Naive thymus-derived CD4-positive, alpha-beta T cell (primary cell): ENCODE results near the gene PCNX1. TPM values are rescaled to one million over a fixed set of nuclear protein-coding genes. Genes with fewer than 3 reads are reported as not detected.

ENCODE experiments used
- ATAC-seq: fragments of 150-1000 bp; cut with Tn5 transposase; 2 replicates; pipeline ENCODE4 v1.10.0; 2021; ENCODE audit warnings: mild to moderate bottlenecking, moderate library complexity
- CTCF ChIA-PET: fragments of 350-600 bp; sonication (Branson Sonifier 250); formaldehyde crosslinking; loops from one replicate; lab custom pipeline; 2021; ENCODE audit warnings: antibody characterized with exemption; lab: Charles Lee
- POLR2A ChIA-PET: fragments of 350-600 bp; sonication (Branson Sonifier 250); formaldehyde crosslinking; loops from one replicate; lab custom pipeline; 2021; ENCODE audit warnings: antibody characterized with exemption, inconsistent platforms; lab: Charles Lee
- DNase-seq, 9 donors: peaks; one replicate each; pipeline versions ENCODE4 v3.0.0 to v3.0.0-alpha.2; 2020 to 2022; ENCODE audit warnings: mixed read lengths in 1 of 9
- H3K27ac ChIP-seq: one replicate; pipeline ENCODE4 v1.7.0; 2013; ENCODE audit warnings: mild to moderate bottlenecking, low read depth, low read length, moderate library complexity
- H3K27me3 ChIP-seq, 2 donors: one replicate each; pipeline ENCODE4 v1.7.0; 2013; ENCODE audit warnings: low read length in 2 of 2, mild to moderate bottlenecking in 2 of 2, moderate library complexity in 2 of 2; ENCODE audit not compliant: control insufficient read depth in 2 of 2, insufficient read depth in 2 of 2
- H3K36me3 ChIP-seq, 3 experiments: 1 replicate in 2 of 3; 2 replicates in 1 of 3; pipeline ENCODE4 v1.7.0; 2013; ENCODE audit warnings: low read length in 3 of 3, mild to moderate bottlenecking in 3 of 3, moderate library complexity in 1 of 3; ENCODE audit not compliant: insufficient read depth in 3 of 3, control insufficient read depth in 2 of 3
- H3K4me1 ChIP-seq, 2 donors: one replicate each; pipeline ENCODE4 v1.7.0; 2013; ENCODE audit warnings: low read length in 2 of 2, mild to moderate bottlenecking in 2 of 2, moderate library complexity in 1 of 2; ENCODE audit not compliant: control insufficient read depth in 2 of 2, insufficient read depth in 2 of 2
- H3K4me3 ChIP-seq: 2 replicates; pipeline ENCODE4 v1.7.0; 2013; ENCODE audit warnings: mild to moderate bottlenecking, low read length
- H3K9me3 ChIP-seq, 3 experiments: 1 replicate in 2 of 3; 2 replicates in 1 of 3; pipeline ENCODE4 v1.7.0; 2013; ENCODE audit warnings: low read length in 3 of 3; ENCODE audit not compliant: control insufficient read depth in 2 of 3
- H3K27ac Mint-ChIP-seq, 9 donors: one replicate each; pipeline ENCODE4 v1.8.0; 2020 to 2022; ENCODE audit warnings: mixed read lengths in 9 of 9, mild to moderate bottlenecking in 8 of 9, moderate library complexity in 5 of 9, inconsistent platforms in 2 of 9
- H3K27me3 Mint-ChIP-seq, 5 donors: one replicate each; pipeline ENCODE4 v1.8.0; 2021 to 2022; ENCODE audit warnings: mixed read lengths in 5 of 5, mild to moderate bottlenecking in 1 of 5
- H3K36me3 Mint-ChIP-seq, 5 donors: one replicate each; pipeline ENCODE4 v1.8.0; 2020 to 2022; ENCODE audit warnings: mixed read lengths in 5 of 5, mild to moderate bottlenecking in 3 of 5, inconsistent platforms in 1 of 5
- H3K4me1 Mint-ChIP-seq, 7 donors: one replicate each; pipeline ENCODE4 v1.8.0; 2020 to 2022; ENCODE audit warnings: mixed read lengths in 7 of 7, mild to moderate bottlenecking in 3 of 7, inconsistent platforms in 1 of 7
- H3K4me3 Mint-ChIP-seq, 10 donors: one replicate each; pipeline ENCODE4 v1.8.0; 2020 to 2022; ENCODE audit warnings: mild to moderate bottlenecking in 10 of 10, mixed read lengths in 10 of 10, moderate library complexity in 6 of 10, inconsistent platforms in 2 of 10
- H3K9me3 Mint-ChIP-seq, 11 donors: one replicate each; pipeline ENCODE4 v1.8.0; 2020 to 2022; ENCODE audit warnings: mixed read lengths in 11 of 11, mild to moderate bottlenecking in 4 of 11, inconsistent platforms in 1 of 11, moderate library complexity in 1 of 11
- intact Hi-C, 2 donors: fragments of 100-400 bp; cut with micrococcal nuclease; formaldehyde crosslinking; loops; one replicate each; pipeline ENCODE4 v1.15.1; 2023
- polyA plus RNA-seq, 2 donors: library from polyadenylated mRNA; unstranded; fragments of 300-500 nt; fragmentation: Illumina TruSeq; gene quantifications; one replicate each; pipeline ENCODE4 v1.2.3, GENCODE V29; 2021
- total RNA-seq, 6 experiments: library from RNA in 5 of 6; stranded (reverse) in 5 of 6; gene quantifications; 1 replicate in 5 of 6; 2 replicates in 1 of 6; pipeline ENCODE4 v1.2.3 and lab custom pipeline; 2021 to 2026

Gene PCNX1
- total and polyA plus RNA-seq, 7 experiments from 2014 or later: 11.2 to 114 (median 111) TPM

GRCh38 chr14:71135496-71135895 lies 228.2 kb downstream of the PCNX1 start:
- H3K27ac ChIP-seq: no peak overlapping the region
- H3K27me3 Mint-ChIP-seq: peaks cover 0 to 3% (median 0%) of the 10 kb centered on the region in 5 donors
- no peaks in the 10 kb centered on the region for H3K9me3 ChIP-seq
- ChIA-PET POLR2A (no interaction called here), CTCF (interaction anchor here (7.1 kb wide), 1 partner anchor 617 kb away, joined by 70 read pairs; no protein-coding TSS in a partner anchor)
- no peak overlapping the region for H3K27ac Mint-ChIP-seq
- H3K4me1 Mint-ChIP-seq: peaks cover 0 to 31% (median 0%) of the 10 kb centered on the region in 7 donors
- intact Hi-C loops: loop anchor here in 1 of 2 donors (10.0 kb wide), 1 partner anchor 269 kb away; no protein-coding TSS in a partner anchor
- no peaks in the 10 kb centered on the region for H3K36me3 Mint-ChIP-seq
- H3K4me1 ChIP-seq: no peaks in the 10 kb centered on the region
- H3K9me3 Mint-ChIP-seq: no peaks in the 10 kb centered on the region
- H3K4me3 ChIP-seq: no peak overlapping the region
- no peak overlapping the region for H3K4me3 Mint-ChIP-seq
- no peaks in the 10 kb centered on the region for H3K36me3 ChIP-seq
- ATAC-seq: no peak
- no peak for DNase-seq
- no peaks in the 10 kb centered on the region for H3K27me3 ChIP-seq

DNA sequence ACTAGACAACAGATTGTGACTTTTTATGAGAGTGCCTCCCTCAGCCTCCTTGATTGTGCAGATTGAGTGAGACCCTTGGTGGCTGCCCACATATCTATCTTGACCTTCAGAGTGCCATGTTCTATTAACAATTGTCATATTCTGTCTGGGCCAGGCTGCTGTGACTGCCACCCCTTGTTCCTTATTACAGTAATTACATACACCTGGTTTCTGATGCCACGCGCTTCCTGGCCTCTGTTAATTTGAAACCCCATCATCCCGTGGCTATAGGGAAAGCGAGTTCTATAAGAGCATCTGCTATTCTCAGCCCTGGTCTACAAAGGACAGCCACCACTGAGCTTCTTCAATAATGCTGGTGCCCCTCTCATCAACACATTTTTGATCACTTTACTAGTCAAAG lies 228.7 kb downstream of the PCNX1 start:
- Mint-ChIP-seq H3K4me1 (peaks cover 0 to 31% (median 0%) of the 10 kb centered on the region in 7 donors), H3K27me3 (peaks cover 0 to 3% (median 0%) of the 10 kb centered on the region in 5 donors), H3K36me3 (no peaks in the 10 kb centered on the region), H3K9me3 (no peaks in the 10 kb centered on the region), H3K27ac (no peak overlapping the region), H3K4me3 (no peak overlapping the region)
- ATAC-seq (no peak), DNase-seq (no peak)
- no peak overlapping the region for H3K4me3 ChIP-seq
- intact Hi-C loops: loop anchor here in 1 of 2 donors (10.0 kb wide), 1 partner anchor 269 kb away; no protein-coding TSS in a partner anchor
- CTCF ChIA-PET: interaction anchor here (7.1 kb wide), 1 partner anchor 617 kb away, joined by 70 read pairs; no protein-coding TSS in a partner anchor
- no peaks in the 10 kb centered on the region for H3K27me3 ChIP-seq
- no peak overlapping the region for H3K27ac ChIP-seq
- no peaks in the 10 kb centered on the region for H3K4me1 ChIP-seq
- POLR2A ChIA-PET: no interaction called here
- H3K9me3 ChIP-seq: no peaks in the 10 kb centered on the region
- H3K36me3 ChIP-seq: no peaks in the 10 kb centered on the region

- H3K36me3 Mint-ChIP-seq: peaks cover 0 to under 1% (median 0%) of the 10 kb centered on the region in 5 donors
- no peaks in the 10 kb centered on the region for H3K36me3 ChIP-seq
- no peaks in the 10 kb centered on the region for H3K9me3 Mint-ChIP-seq
- H3K4me3 ChIP-seq: no peak overlapping the region
- peaks cover 0 to 32% (median 0%) of the 10 kb centered on the region in 7 donors for H3K4me1 Mint-ChIP-seq
- no peaks in the 10 kb centered on the region for H3K27me3 ChIP-seq
- POLR2A ChIA-PET: no interaction called here
- H3K4me3 Mint-ChIP-seq: no peak overlapping the region
- CTCF ChIA-PET: interaction anchor here (7.1 kb wide), 1 partner anchor 616 kb away, joined by 70 read pairs; no protein-coding TSS in a partner anchor
- DNase-seq (no peak), ATAC-seq (no peak)
- intact Hi-C loops: loop anchor here in 1 of 2 donors (10.0 kb wide), 1 partner anchor 268 kb away; no protein-coding TSS in a partner anchor
- no peak overlapping the region for H3K27ac ChIP-seq
- H3K27ac Mint-ChIP-seq: no peak overlapping the region
- H3K27me3 Mint-ChIP-seq: peaks cover 0 to 3% (median 0%) of the 10 kb centered on the region in 5 donors
- H3K9me3 ChIP-seq: no peaks in the 10 kb centered on the region
- H3K4me1 ChIP-seq: no peaks in the 10 kb centered on the region
Observed at GRCh38 chr14:71136386-71137060, 229.3 kb downstream of the PCNX1 start.

DNA sequence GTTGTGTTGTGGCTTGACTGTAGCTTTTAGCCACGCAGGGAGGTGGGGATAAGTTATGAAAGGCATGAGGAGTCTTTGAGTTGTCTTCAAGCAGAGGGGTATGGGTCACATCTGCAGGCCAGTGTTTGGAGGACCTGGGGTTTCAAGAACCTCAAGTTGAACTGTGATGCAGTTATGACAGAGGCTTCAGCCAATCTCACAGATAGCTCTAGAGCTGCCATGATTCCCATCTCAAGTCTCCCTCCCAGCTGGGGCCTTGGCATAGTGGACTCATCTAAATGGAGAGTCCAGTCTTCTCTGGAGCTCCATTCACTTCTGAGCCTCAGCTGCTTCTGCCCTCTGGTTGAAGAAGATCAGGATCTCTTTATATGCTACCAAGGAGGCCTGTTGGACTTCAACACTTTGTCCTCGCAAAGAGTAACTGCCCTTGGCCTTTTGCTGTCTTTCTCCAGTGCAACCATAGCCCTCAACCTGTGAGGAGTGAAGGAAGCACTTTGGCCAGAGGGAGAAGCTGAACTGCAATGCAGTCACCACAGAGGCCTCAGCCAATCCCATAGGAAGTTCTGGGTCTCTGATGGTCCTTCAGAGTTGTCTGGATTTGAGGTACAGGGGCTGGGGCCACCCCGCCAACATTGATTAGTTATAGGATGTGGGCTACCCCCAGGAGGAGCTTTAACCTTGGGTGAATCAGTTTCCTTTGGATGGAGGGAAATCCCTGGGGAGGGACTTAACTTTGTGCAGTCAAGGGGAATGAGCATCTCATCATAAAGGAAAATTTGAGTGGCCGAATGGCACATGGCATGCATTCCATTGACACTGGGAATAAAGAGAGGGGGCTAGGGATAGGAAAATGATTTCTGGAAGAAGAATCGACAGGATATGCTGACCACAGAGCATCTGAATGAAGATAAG lies 230.5 kb downstream of the PCNX1 start:
- intact Hi-C loops: loop anchor here in 1 of 2 donors (10.0 kb wide), 1 partner anchor 267 kb away; no protein-coding TSS in a partner anchor
- no peaks in the 10 kb centered on the region for H3K9me3 ChIP-seq
- Mint-ChIP-seq H3K27ac (peak overlapping the region in 1 of 9 donors; percentile 71), H3K4me3 (no peak overlapping the region), H3K9me3 (no peaks in the 10 kb centered on the region), H3K27me3 (peaks cover 0 to 3% (median 0%) of the 10 kb centered on the region in 5 donors), H3K4me1 (peaks cover 0 to 45% (median 3%) of the 10 kb centered on the region in 7 donors), H3K36me3 (peaks cover 0 to 2% (median 0%) of the 10 kb centered on the region in 5 donors)
- DNase-seq: no peak
- no peak for ATAC-seq
- peaks cover 5 to 11% of the 10 kb centered on the region in 2 donors for H3K4me1 ChIP-seq
- no peak overlapping the region for H3K4me3 ChIP-seq
- no peak overlapping the region for H3K27ac ChIP-seq
- CTCF ChIA-PET: interaction anchor here (0.6 to 7.1 kb wide), 10 partner anchors 14 to 1950 kb away, joined by 3 to 70 read pairs (median 4); no protein-coding TSS in a partner anchor
- POLR2A ChIA-PET: interaction anchor here (0.7 to 0.8 kb wide), 2 partner anchors 12 to 616 kb away, joined by 3 read pairs; no protein-coding TSS in a partner anchor
- H3K27me3 ChIP-seq: no peaks in the 10 kb centered on the region
- H3K36me3 ChIP-seq: no peaks in the 10 kb centered on the region

DNA sequence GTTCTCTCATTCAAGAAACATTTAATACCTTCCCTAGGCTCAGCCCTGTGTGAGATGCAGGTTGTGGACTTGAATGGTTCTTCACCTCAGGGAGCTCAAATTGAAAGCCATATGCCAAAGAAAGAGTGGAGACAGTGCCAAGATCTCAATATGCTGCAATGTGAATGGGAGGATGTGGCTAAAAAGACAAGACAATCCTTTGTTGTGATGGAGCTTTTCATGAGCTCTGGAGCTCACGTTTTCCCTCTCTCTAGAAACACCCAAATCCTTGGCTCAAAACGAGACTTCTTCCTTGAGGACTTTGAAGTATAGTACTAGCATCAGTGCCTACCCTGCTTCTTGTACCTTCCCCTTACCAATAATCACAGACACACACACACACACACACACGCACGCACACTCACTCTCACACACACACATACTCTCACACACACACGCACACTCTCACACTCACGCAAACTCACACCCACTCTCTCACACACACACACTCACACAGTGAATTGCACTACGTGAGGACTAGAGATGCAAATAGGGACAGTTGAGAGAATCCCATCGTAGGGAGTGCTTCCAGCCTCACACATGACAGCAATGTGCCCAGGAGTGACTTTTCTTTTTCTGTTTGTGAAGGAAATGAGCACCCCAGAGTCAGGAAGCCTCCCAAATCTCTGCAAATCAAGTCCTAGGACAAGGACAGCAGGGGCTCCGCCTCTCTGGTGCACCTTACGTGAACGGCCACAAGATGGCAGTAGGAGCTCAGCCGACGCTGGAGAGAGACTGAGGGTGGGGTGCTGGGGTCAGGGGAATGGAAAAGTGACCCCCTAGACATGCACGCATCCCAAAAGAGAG lies 231.4 kb downstream of the PCNX1 start:
- H3K27me3 Mint-ChIP-seq: peaks cover 0 to 3% (median 0%) of the 10 kb centered on the region in 5 donors
- no peaks in the 10 kb centered on the region for H3K27me3 ChIP-seq
- peaks cover 7 to 20% of the 10 kb centered on the region in 2 donors for H3K4me1 ChIP-seq
- peak overlapping the region in 2 of 9 donors; percentile 1 to 36 for H3K27ac Mint-ChIP-seq
- intact Hi-C loops: loop anchor here (1.0 to 10.0 kb wide), 4 partner anchors 184 to 615 kb away; no protein-coding TSS in a partner anchor
- peaks cover 0 to 2% (median 0%) of the 10 kb centered on the region in 5 donors for H3K36me3 Mint-ChIP-seq
- peaks cover 0 to 54% (median 6%) of the 10 kb centered on the region in 7 donors for H3K4me1 Mint-ChIP-seq
- H3K4me3 ChIP-seq: no peak overlapping the region
- POLR2A ChIA-PET: interaction anchor here (0.8 kb wide), 1 partner anchor 12 kb away, joined by 3 read pairs; no protein-coding TSS in a partner anchor
- H3K4me3 Mint-ChIP-seq: no peak overlapping the region
- ATAC-seq (peak; percentile 72), DNase-seq (peak; percentile 20 to 64 (median 46))
- H3K36me3 ChIP-seq: no peaks in the 10 kb centered on the region
- CTCF ChIA-PET: interaction anchor here (0.6 to 7.1 kb wide), 10 partner anchors 15 to 1951 kb away, joined by 3 to 70 read pairs (median 4); no protein-coding TSS in a partner anchor
- no peaks in the 10 kb centered on the region for H3K9me3 ChIP-seq
- H3K9me3 Mint-ChIP-seq: no peaks in the 10 kb centered on the region
- no peak overlapping the region for H3K27ac ChIP-seq
